Measurements from ENCODE around the gene JAZF1. TPM values are rescaled to one million over a fixed set of nuclear protein-coding genes. Genes with fewer than 3 reads are reported as not detected.

The JAZF1 gene
- total RNA-seq, 1 experiment from 2014 or later = 0.95 TPM

- H3K9me3 Mint-ChIP-seq (ENCODE audit: unreplicated experiment) = no peaks in the 10 kb centered on the region
- POLR2A ChIA-PET = no interaction called here
- Histone ChIP-seq H3K4me3 (ENCODE audit: low read depth, low read length) (no peak overlapping the region), H3K36me3 (ENCODE audit: control insufficient read depth, insufficient read depth, low read length) (no peaks in the 10 kb centered on the region), H3K27me3 (replicated peaks; ENCODE audit: control insufficient read depth, insufficient read depth, low read length) (no peaks in the 10 kb centered on the region), H3K4me1 (no peaks in the 10 kb centered on the region), H3K9me3 (no peaks in the 10 kb centered on the region)
- no peak for DNase-seq
- BruUV-seq (replicated peaks) = no TSS peak
- CTCF ChIA-PET = no interaction called here
- H3K27ac Mint-ChIP-seq (ENCODE audit: unreplicated experiment) = no peak overlapping the region
- no peak overlapping the region for H3K4me3 Mint-ChIP-seq (ENCODE audit: unreplicated experiment)
- H3K27me3 Mint-ChIP-seq (ENCODE audit: insufficient read depth, unreplicated experiment) = peaks cover 2% of the 10 kb centered on the region
- H3K36me3 Mint-ChIP-seq (ENCODE audit: insufficient read depth, unreplicated experiment) = no peaks in the 10 kb centered on the region
- TF ChIP-seq CTCF (IDR thresholded peaks at IDR 0.05; ENCODE audit: insufficient read depth in 1 of 2, low read depth in 1 of 2, low read length in 1 of 2, severe bottlenecking in 1 of 2, unreplicated experiment in 1 of 2) = no peak
- intact Hi-C loops (cut with micrococcal nuclease; ENCODE audit: unreplicated experiment) = loop anchor here (10.0 kb wide), 1 partner anchor 76 kb away; no protein-coding TSS in a partner anchor
- no peaks in the 10 kb centered on the region for H3K4me1 Mint-ChIP-seq (ENCODE audit: low read depth, unreplicated experiment)
Observed at GRCh38 chr7:27910326-27910725, 270.3 kb downstream of the JAZF1 start.

GRCh38 chr7:27908534-27909165 lies 271.9 kb downstream of the JAZF1 start:
- Mint-ChIP-seq H3K4me3 (ENCODE audit: unreplicated experiment) (no peak overlapping the region), H3K27ac (ENCODE audit: unreplicated experiment) (no peak overlapping the region), H3K27me3 (ENCODE audit: insufficient read depth, unreplicated experiment) (peaks cover 2% of the 10 kb centered on the region), H3K4me1 (ENCODE audit: low read depth, unreplicated experiment) (no peaks in the 10 kb centered on the region), H3K9me3 (ENCODE audit: unreplicated experiment) (no peaks in the 10 kb centered on the region), H3K36me3 (ENCODE audit: insufficient read depth, unreplicated experiment) (no peaks in the 10 kb centered on the region)
- TF ChIP-seq CTCF (IDR thresholded peaks at IDR 0.05; ENCODE audit: insufficient read depth in 1 of 2, low read depth in 1 of 2, low read length in 1 of 2, severe bottlenecking in 1 of 2, unreplicated experiment in 1 of 2) = no peak
- no peaks in the 10 kb centered on the region for H3K4me1 ChIP-seq
- no peak for DNase-seq
- H3K27me3 ChIP-seq (replicated peaks; ENCODE audit: control insufficient read depth, insufficient read depth, low read length) = no peaks in the 10 kb centered on the region
- ChIA-PET POLR2A (no interaction called here), CTCF (no interaction called here)
- H3K9me3 ChIP-seq = no peaks in the 10 kb centered on the region
- no peaks in the 10 kb centered on the region for H3K36me3 ChIP-seq (ENCODE audit: control insufficient read depth, insufficient read depth, low read length)
- intact Hi-C loops (cut with micrococcal nuclease; ENCODE audit: unreplicated experiment) = no loop called here
- no peak overlapping the region for H3K4me3 ChIP-seq (ENCODE audit: low read depth, low read length)
- BruUV-seq (replicated peaks) = no TSS peak

GRCh38 chr7:27906385-27907091 lies 274.1 kb downstream of the JAZF1 start:
- POLR2A ChIA-PET = no interaction called here

More at GRCh38 chr7:27906385-27907091, 274.1 kb downstream of the JAZF1 start:
- Mint-ChIP-seq H3K27me3 (ENCODE audit: insufficient read depth, unreplicated experiment) (peaks cover 1% of the 10 kb centered on the region), H3K36me3 (ENCODE audit: insufficient read depth, unreplicated experiment) (no peaks in the 10 kb centered on the region), H3K4me3 (ENCODE audit: unreplicated experiment) (no peak overlapping the region), H3K27ac (ENCODE audit: unreplicated experiment) (no peak overlapping the region), H3K9me3 (ENCODE audit: unreplicated experiment) (no peaks in the 10 kb centered on the region), H3K4me1 (ENCODE audit: low read depth, unreplicated experiment) (no peaks in the 10 kb centered on the region)
- no peaks in the 10 kb centered on the region for H3K36me3 ChIP-seq (ENCODE audit: control insufficient read depth, insufficient read depth, low read length)
- no peaks in the 10 kb centered on the region for H3K9me3 ChIP-seq
- H3K4me1 ChIP-seq = no peaks in the 10 kb centered on the region
- intact Hi-C loops (cut with micrococcal nuclease; ENCODE audit: unreplicated experiment) = no loop called here
- no TSS peak for BruUV-seq (replicated peaks)
- no peak for TF ChIP-seq CTCF (IDR thresholded peaks at IDR 0.05; ENCODE audit: insufficient read depth in 1 of 2, low read depth in 1 of 2, low read length in 1 of 2, severe bottlenecking in 1 of 2, unreplicated experiment in 1 of 2)
- CTCF ChIA-PET = no interaction called here
- no peak overlapping the region for H3K4me3 ChIP-seq (ENCODE audit: low read depth, low read length)
- no peak for DNase-seq
- no peaks in the 10 kb centered on the region for H3K27me3 ChIP-seq (replicated peaks; ENCODE audit: control insufficient read depth, insufficient read depth, low read length)
